Transverse colon (tissue), 4 donors: ENCODE results near the gene PUS1. TPM values are rescaled to one million over a fixed set of nuclear protein-coding genes. Genes with fewer than 3 reads are reported as not detected.

ENCODE experiments used
- DNase-seq: peaks from one replicate; pipeline ENCODE4 v3.0.0-alpha.2; 2019
- H3K27ac ChIP-seq, 4 donors: fragments of 200-600 bp; sonication (generic); 2 replicates each; pipeline ENCODE4 v1.5.1; 2016 to 2018; ENCODE audit warnings: inconsistent platforms in 4 of 4
- H3K27me3 ChIP-seq: fragments of 200-600 bp; sonication (generic); 2 replicates; pipeline ENCODE4 v1.5.1; 2017; ENCODE audit warnings: inconsistent platforms
- H3K36me3 ChIP-seq, 4 donors: fragments of 200-600 bp; sonication (generic); 2 replicates each; pipeline ENCODE4 v1.5.1; 2017 to 2019; ENCODE audit warnings: inconsistent platforms in 4 of 4
- H3K4me1 ChIP-seq, 4 donors: fragments of 200-600 bp; sonication (generic); 2 replicates each; pipeline ENCODE4 v1.5.1; 2017 to 2020; ENCODE audit warnings: inconsistent platforms in 4 of 4
- H3K4me3 ChIP-seq, 4 donors: fragments of 200-600 bp; sonication (generic); 1 replicate in 1 of 4; 2 replicates in 3 of 4; pipeline versions ENCODE4 v1.5.1 to v1.6.1; 2017 to 2019; ENCODE audit warnings: inconsistent platforms in 4 of 4
- H3K9me3 ChIP-seq, 2 donors: fragments of 200-600 bp; sonication (generic); 2 replicates each; pipeline ENCODE4 v1.5.1; 2017 to 2019; ENCODE audit warnings: inconsistent platforms in 2 of 2
- CTCF ChIP-seq, 5 experiments: fragments of 200-600 bp in 3 of 5; fragments of 450-650 bp in 2 of 5; sonication (generic) in 3 of 5; IDR thresholded peaks; 1 replicate in 2 of 5; 2 replicates in 3 of 5; pipeline ENCODE4 v1.5.1; 2016 to 2017; ENCODE audit warnings: antibody characterized with exemption in 5 of 5, inconsistent platforms in 3 of 5, mild to moderate bottlenecking in 2 of 5, moderate library complexity in 1 of 5
- EP300 ChIP-seq: sonication (generic); formaldehyde crosslinking; IDR thresholded peaks from one replicate; pipeline ENCODE4 v1.6.1; 2017; ENCODE audit warnings: antibody characterized with exemption, low read depth
- POLR2A ChIP-seq: fragments of 450-650 bp; IDR thresholded peaks from one replicate; pipeline ENCODE4 v1.6.1; 2016; ENCODE audit warnings: antibody characterized with exemption, mild to moderate bottlenecking, moderate library complexity
- POLR2AphosphoS5 ChIP-seq, 3 donors: sonication (generic); formaldehyde crosslinking; IDR thresholded peaks; one replicate each; pipeline ENCODE4 v1.6.1; 2016; ENCODE audit warnings: antibody characterized with exemption in 3 of 3
- WGBS, 2 donors: methylation state at CpG; one replicate each; pipeline ENCODE4 v1.1.5; 2018; ENCODE audit warnings: low coverage in 1 of 2; 5-methylcytosine and 5-hydroxymethylcytosine counted together
- in situ Hi-C, 4 donors: fragments of 200-750 bp; cut with MboI; loops; one replicate each; pipeline versions ENCODE4 v1.15.0 to v1.15.1; 2017; ENCODE audit warnings: low sequenced_read_pairs in 3 of 4, low pct_ligation_motif_present in 1 of 4, low pct_unique_long_range_greater_than_20kb in 1 of 4
- intact Hi-C: fragments of 100-400 bp; cut with DNase I; formaldehyde crosslinking; loops from one replicate; pipeline ENCODE4 v1.15.1; 2023; ENCODE audit warnings: low total_unique reads
- total RNA-seq, 4 donors: library from RNA; depleted of rRNA; stranded (reverse); fragments of >200 nt; gene quantifications; one replicate each; pipeline ENCODE4 v1.1.0, GENCODE V29; 2016

The PUS1 gene
- total RNA-seq, 4 donors from 2014 or later, result 11.9 to 48.8 (median 23.1) TPM

- intact Hi-C loops, result no loop called here
- H3K4me1 ChIP-seq, result peaks cover 0 to 27% (median 11%) of the 10 kb centered on the region in 4 donors
- DNase-seq, result no peak
- no peak overlapping the region for H3K4me3 ChIP-seq
- H3K27ac ChIP-seq, result no peak overlapping the region
- no peaks in the 10 kb centered on the region for H3K9me3 ChIP-seq
- in situ Hi-C loops, result no loop called here
- WGBS, 2 donors, result 92% methylated on average over 2 to 11 of the region's 11 CpGs
- TF ChIP-seq EP300 (no peak), CTCF (IDR thresholded peaks at IDR 0.05) (no peak), POLR2AphosphoS5 (IDR thresholded peaks at IDR 0.05) (no peak), POLR2A (no peak)
- peaks cover 0 to 28% (median 7%) of the 10 kb centered on the region in 4 donors for H3K36me3 ChIP-seq
- no peaks in the 10 kb centered on the region for H3K27me3 ChIP-seq
Observed at GRCh38 chr12:131934535-131934934, 5.5 kb downstream of the PUS1 start.

GRCh38 chr12:131938082-131938481 is 9.0 kb downstream of the PUS1 start:
- TF ChIP-seq CTCF (IDR thresholded peaks at IDR 0.05), result no peak
- no peak for TF ChIP-seq POLR2AphosphoS5 (IDR thresholded peaks at IDR 0.05)
- TF ChIP-seq POLR2A, result no peak
- no peak for TF ChIP-seq EP300
- Histone ChIP-seq H3K27ac (peak overlapping the region; percentile 50 to 81 (median 66)), H3K4me1 (peaks cover 0 to 24% (median 9%) of the 10 kb centered on the region in 4 donors), H3K36me3 (peaks cover 0 to 17% (median 2%) of the 10 kb centered on the region in 4 donors), H3K4me3 (no peak overlapping the region), H3K27me3 (no peaks in the 10 kb centered on the region), H3K9me3 (no peaks in the 10 kb centered on the region)
- 86 to 89% methylated on average over 5 to 7 of the region's 7 CpGs for WGBS, 2 donors
- intact Hi-C loops (no loop called here), in situ Hi-C loops (no loop called here)
- no peak for DNase-seq

- Histone ChIP-seq H3K27ac (peak overlapping the region; percentile 50 to 81 (median 66)), H3K36me3 (peaks cover 0 to 8% (median 0%) of the 10 kb centered on the region in 4 donors)
- in situ Hi-C loops, result no loop called here
Observed at GRCh38 chr12:131939007-131939406, 9.9 kb downstream of the PUS1 start.

GRCh38 chr12:131940141-131940547 is 11.1 kb downstream of the PUS1 start:
- no peaks in the 10 kb centered on the region for H3K9me3 ChIP-seq
- no peaks in the 10 kb centered on the region for H3K36me3 ChIP-seq
- intact Hi-C loops, result no loop called here
- H3K27me3 ChIP-seq, result no peaks in the 10 kb centered on the region
- H3K27ac ChIP-seq, result peak overlapping the region; percentile 50 to 81 (median 66)
- 77% methylated on average over 8 of the region's 8 CpGs; no CpG with 5 or more reads in 1 of the 2 donors for WGBS, 2 donors
- peaks cover 0 to 24% (median 9%) of the 10 kb centered on the region in 4 donors for H3K4me1 ChIP-seq
- no peak for DNase-seq
- in situ Hi-C loops, result no loop called here
- TF ChIP-seq CTCF (IDR thresholded peaks at IDR 0.05), result no peak
- peak; percentile 26 for TF ChIP-seq POLR2A
- TF ChIP-seq EP300, result no peak
- peak in 2 of 3 donors; percentile 24 to 34 for TF ChIP-seq POLR2AphosphoS5 (IDR thresholded peaks at IDR 0.05)
- no peak overlapping the region for H3K4me3 ChIP-seq

More at GRCh38 chr12:131939007-131939406, 9.9 kb downstream of the PUS1 start:
- no peaks in the 10 kb centered on the region for H3K27me3 ChIP-seq
- peak; percentile 63 for TF ChIP-seq POLR2A
- peak; percentile 50 for TF ChIP-seq EP300
- TF ChIP-seq CTCF (IDR thresholded peaks at IDR 0.05), result no peak
- TF ChIP-seq POLR2AphosphoS5 (IDR thresholded peaks at IDR 0.05), result peak; percentile 78 to 82 (median 79)
- no peak overlapping the region for H3K4me3 ChIP-seq
- 40 to 77% methylated on average over 1 to 16 of the region's 16 CpGs for WGBS, 2 donors
- DNase-seq, result peak; percentile 80
- H3K4me1 ChIP-seq, result peaks cover 0 to 24% (median 9%) of the 10 kb centered on the region in 4 donors
- intact Hi-C loops, result no loop called here
- H3K9me3 ChIP-seq, result no peaks in the 10 kb centered on the region
